H1 (cell line): ENCODE measurements around the gene GLRX3. TPM values are rescaled to one million over a fixed set of nuclear protein-coding genes. Genes with fewer than 3 reads are reported as not detected.

ENCODE experiments used
- KDM1A ChIP-seq: fragments of 200-600, 300-600 bp; sonication (generic); IDR thresholded peaks from 2 replicates; pipeline ENCODE4 v1.7.1; 2016; ENCODE audit warnings: mild to moderate bottlenecking, low read length, borderline replicate concordance
- SP4 ChIP-seq: IDR thresholded peaks from 2 replicates; pipeline ENCODE4 v1.6.1; 2012; ENCODE audit warnings: low read length, inconsistent platforms
- polyA plus RNA-seq, 7 experiments: library from polyadenylated mRNA; depleted of rRNA in 3 of 7; stranded (reverse) in 5 of 7; unstranded in 2 of 7; fragments of >200 nt in 5 of 7; fragments of 200-250 nt in 2 of 7; gene quantifications; 1 replicate in 5 of 7; 2 replicates in 1 of 7; 4 replicates in 1 of 7; pipeline versions ENCODE4 v1.2.1 to v1.2.3, GENCODE V29; 2011 to 2013; ENCODE audit warnings: missing spikeins in 2 of 7, mixed read lengths in 2 of 7
- total RNA-seq: library from RNA; stranded (reverse); fragmentation: NEBNext Ultra II Directional; extraction: Animal tissue kit (Norgen Biotek cat#: 25700); gene quantifications from 2 replicates; pipeline ENCODE4 v1.2.1, GENCODE V29; 2021

Gene GLRX3
- total and polyA plus RNA-seq, 2 of the 8 experiments (the other 6 are each of a cell fraction or from before 2014, with no cell fraction given): 59.9 to 157 TPM

DNA sequence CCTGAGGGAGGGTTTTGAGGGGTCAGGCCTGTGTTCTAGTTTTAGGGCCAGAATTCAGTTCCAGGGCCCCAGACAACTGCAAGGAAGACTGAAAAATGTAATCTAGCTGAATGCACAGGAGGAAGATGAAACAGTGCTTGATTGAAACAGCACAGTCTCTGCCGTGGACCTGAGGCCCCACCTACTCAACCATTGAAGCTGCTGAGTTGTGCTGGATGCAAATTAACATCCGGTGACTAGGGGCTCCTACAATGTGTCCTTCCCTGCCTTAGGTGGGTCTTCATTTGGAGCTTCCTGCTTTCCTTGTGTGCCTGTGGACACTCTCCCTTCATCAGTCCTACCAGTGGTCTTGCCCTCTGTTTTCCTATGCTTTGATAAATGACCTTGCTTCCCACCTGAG, 5.7 kb downstream of the GLRX3 start (continued):
- TF ChIP-seq KDM1A (no peak), SP4 (no peak)
